22Rv1 (cell line): ENCODE results near the gene IPCEF1.

Experiments used
- CTCF ChIP-seq: fragments of 450-650 bp; IDR thresholded peaks from 2 replicates; pipeline ENCODE4 v1.5.1; 2017; ENCODE audit warnings: mild to moderate bottlenecking
- ZFX ChIP-seq: fragments of 450-650 bp; IDR thresholded peaks from 2 replicates; pipeline ENCODE4 v1.6.1; 2017; ENCODE audit warnings: antibody characterized with exemption, borderline replicate concordance

GRCh38 chr6:154112181-154112809, 244.3 kb downstream of the IPCEF1 start:
- TF ChIP-seq CTCF, result no peak
- TF ChIP-seq ZFX, result no peak
